Measurements from ENCODE around the gene DAP.

DNA sequence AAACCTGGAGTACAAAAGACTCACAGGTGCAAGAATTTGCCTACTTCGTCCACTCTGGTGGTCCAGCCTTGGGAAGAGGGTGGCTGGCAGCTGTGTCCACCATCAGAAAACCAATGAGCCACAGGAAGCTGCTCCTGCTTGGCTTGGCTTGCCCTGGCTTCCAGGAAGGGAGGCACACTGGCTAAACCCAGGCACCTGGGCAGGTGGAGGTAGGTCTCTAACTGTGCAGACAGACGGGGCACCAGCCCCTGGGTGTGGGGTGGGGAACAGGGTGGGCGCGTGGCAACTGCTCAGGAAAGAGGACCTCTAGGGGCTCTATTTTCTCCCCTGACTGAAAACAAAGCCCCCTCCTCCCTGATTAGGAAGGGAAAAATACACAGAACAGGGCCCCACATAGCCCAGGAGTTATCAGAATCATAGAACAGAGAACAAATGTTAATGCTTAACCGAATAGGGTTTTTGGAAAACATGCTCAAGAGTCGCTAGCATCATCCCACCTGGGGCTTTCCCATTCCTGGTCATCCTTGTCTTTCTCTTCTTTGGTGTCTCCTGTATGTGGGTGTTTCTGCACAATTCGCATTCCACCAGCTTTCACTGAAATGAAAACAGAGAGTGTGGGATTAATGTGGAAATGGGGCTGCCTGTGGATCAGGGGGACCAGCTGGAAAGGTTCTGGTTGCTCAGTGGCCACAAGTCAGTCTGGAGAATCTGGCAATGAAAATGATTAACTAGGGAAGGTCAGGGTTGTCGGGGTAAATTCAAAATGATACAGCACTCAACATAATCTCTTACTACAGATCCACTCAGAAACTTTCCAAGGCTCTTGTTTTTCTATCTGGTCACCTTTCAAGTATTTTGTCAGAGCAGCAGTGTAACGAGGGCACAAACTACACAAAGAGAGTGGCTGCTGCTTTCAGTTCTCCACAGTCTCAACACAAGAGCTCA is 13.1 kb downstream of the DAP start:
- TF ChIP-seq POLR2AphosphoS5 (IDR thresholded peaks at IDR 0.05; ENCODE audit: low read depth, low read length) = no peak
- no peak for TF ChIP-seq RFX5 (IDR thresholded peaks at IDR 0.05; ENCODE audit: low read depth, low read length)
- TF ChIP-seq NFIC (IDR thresholded peaks at IDR 0.05; ENCODE audit: low read length) = no peak
- TF ChIP-seq ZNF441 (CRISPR knock-in tag; IDR thresholded peaks at IDR 0.05; ENCODE audit: borderline replicate concordance) = no peak
- no peak for TF ChIP-seq CREB1 (IDR thresholded peaks at IDR 0.05)
- TF ChIP-seq CREB1 (CRISPR knock-in tag; IDR thresholded peaks at IDR 0.05) = no peak
- no peak for TF ChIP-seq PCBP2 (optimal IDR thresholded peaks at IDR 0.05; ENCODE audit: low read depth, low read length, poor library complexity, severe bottlenecking)
- no peak for TF ChIP-seq HMGXB4 (CRISPR knock-in tag; IDR thresholded peaks at IDR 0.05; ENCODE audit: borderline replicate concordance in 1 of 2, low read depth in 1 of 2)

Data from HepG2 (cell line).